ENCODE measurements around the gene PRUNE2. TPM values are rescaled to one million over a fixed set of nuclear protein-coding genes. Genes with fewer than 3 reads are reported as not detected.
A peak's percentile ranks its signal among the peaks of the same experiment; 100 is the strongest.

Gene PRUNE2
- total and polyA plus RNA-seq, 12 donors: 0.87 to 5.7 (median 1.6) TPM

- H3K27me3 ChIP-seq: no peaks in the 10 kb centered on the region
- H3K36me3 ChIP-seq: no peaks in the 10 kb centered on the region
- intact Hi-C loops (cut with DNase I): loop anchor here in 1 of 10 donors (5.0 kb wide), 1 partner anchor 82 kb away; no protein-coding TSS in a partner anchor
- no peaks in the 10 kb centered on the region for H3K9me3 ChIP-seq
- peak overlapping the region in 3 of 10 donors; percentile 1 to 85 (median 22) for H3K27ac ChIP-seq
- H3K4me1 ChIP-seq: peaks cover 0 to 78% (median 26%) of the 10 kb centered on the region in 9 donors
- 24 to 26% methylated on average over 1 of the region's 1 CpG for WGBS, 2 donors
- ATAC-seq: no peak
- TF ChIP-seq, protein P1, sequence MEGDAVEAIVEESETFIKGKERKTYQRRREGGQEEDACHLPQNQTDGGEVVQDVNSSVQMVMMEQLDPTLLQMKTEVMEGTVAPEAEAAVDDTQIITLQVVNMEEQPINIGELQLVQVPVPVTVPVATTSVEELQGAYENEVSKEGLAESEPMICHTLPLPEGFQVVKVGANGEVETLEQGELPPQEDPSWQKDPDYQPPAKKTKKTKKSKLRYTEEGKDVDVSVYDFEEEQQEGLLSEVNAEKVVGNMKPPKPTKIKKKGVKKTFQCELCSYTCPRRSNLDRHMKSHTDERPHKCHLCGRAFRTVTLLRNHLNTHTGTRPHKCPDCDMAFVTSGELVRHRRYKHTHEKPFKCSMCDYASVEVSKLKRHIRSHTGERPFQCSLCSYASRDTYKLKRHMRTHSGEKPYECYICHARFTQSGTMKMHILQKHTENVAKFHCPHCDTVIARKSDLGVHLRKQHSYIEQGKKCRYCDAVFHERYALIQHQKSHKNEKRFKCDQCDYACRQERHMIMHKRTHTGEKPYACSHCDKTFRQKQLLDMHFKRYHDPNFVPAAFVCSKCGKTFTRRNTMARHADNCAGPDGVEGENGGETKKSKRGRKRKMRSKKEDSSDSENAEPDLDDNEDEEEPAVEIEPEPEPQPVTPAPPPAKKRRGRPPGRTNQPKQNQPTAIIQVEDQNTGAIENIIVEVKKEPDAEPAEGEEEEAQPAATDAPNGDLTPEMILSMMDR (IDR thresholded peaks at IDR 0.05): no peak
- no peak overlapping the region for H3K4me3 ChIP-seq
- no peak for DNase-seq
These were observed 251.9 kb downstream of the PRUNE2 start for GRCh38 chr9:76654051-76654461.

GRCh38 chr9:76652894-76653293 is 253.0 kb downstream of the PRUNE2 start:
- peak in 1 of 8 donors; percentile 35 for ATAC-seq
- H3K27ac ChIP-seq: peak overlapping the region in 1 of 10 donors; percentile 85

GRCh38 chr9:76651119-76651705 is 254.7 kb downstream of the PRUNE2 start:
- H3K9me3 ChIP-seq: no peaks in the 10 kb centered on the region
- ATAC-seq (peak in 5 of 8 donors; percentile 38 to 60 (median 49)), DNase-seq (no peak)
- 51 to 61% methylated on average over 4 of the region's 4 CpGs for WGBS, 2 donors
- H3K27me3 ChIP-seq: no peaks in the 10 kb centered on the region
- TF ChIP-seq, protein P1 (IDR thresholded peaks at IDR 0.05): no peak
- H3K27ac ChIP-seq: peak overlapping the region in 8 of 10 donors; percentile 16 to 85 (median 46)
- no peaks in the 10 kb centered on the region for H3K36me3 ChIP-seq
- intact Hi-C loops (cut with DNase I): loop anchor here in 1 of 10 donors (5.0 kb wide), 1 partner anchor 79 kb away; no protein-coding TSS in a partner anchor
- H3K4me3 ChIP-seq: peak overlapping the region in 8 of 10 donors; percentile 8 to 47 (median 42)
- H3K4me1 ChIP-seq: peaks cover 0 to 66% (median 26%) of the 10 kb centered on the region in 9 donors

More at GRCh38 chr9:76652894-76653293, 253.0 kb downstream of the PRUNE2 start:
- no peaks in the 10 kb centered on the region for H3K27me3 ChIP-seq
- no peak overlapping the region for H3K4me3 ChIP-seq
- H3K36me3 ChIP-seq: no peaks in the 10 kb centered on the region
- peaks cover 0 to 67% (median 26%) of the 10 kb centered on the region in 9 donors for H3K4me1 ChIP-seq
- no peak for DNase-seq
- no peaks in the 10 kb centered on the region for H3K9me3 ChIP-seq
- intact Hi-C loops (cut with DNase I): loop anchor here in 1 of 10 donors (5.0 kb wide), 1 partner anchor 81 kb away; no protein-coding TSS in a partner anchor
- TF ChIP-seq, protein P1 (IDR thresholded peaks at IDR 0.05): no peak
- 66 to 77% methylated on average over 2 of the region's 2 CpGs for WGBS, 2 donors

DNA sequence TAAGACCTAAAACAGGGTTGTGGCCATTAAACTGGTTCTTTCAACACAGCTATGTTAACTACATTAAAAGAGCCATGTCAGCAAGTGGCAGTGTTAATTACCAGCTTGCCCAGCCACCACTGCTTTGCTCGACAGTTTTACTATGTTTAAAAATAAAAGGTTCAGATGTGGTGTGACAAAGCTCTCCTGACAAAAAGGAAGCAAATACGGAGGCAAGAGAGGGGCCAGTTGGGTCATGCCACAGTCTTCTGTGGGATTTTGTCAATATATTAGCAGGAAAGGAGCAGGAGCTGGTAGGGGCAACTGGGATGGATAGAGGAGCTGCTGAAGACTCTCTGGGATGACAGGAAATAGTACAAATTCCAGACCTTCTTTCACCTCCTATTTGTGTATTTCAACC is 255.2 kb downstream of the PRUNE2 start:
- peak overlapping the region in 7 of 10 donors; percentile 27 to 47 (median 42) for H3K4me3 ChIP-seq
- no peaks in the 10 kb centered on the region for H3K27me3 ChIP-seq
- DNase-seq (no peak), ATAC-seq (no peak)
- peak overlapping the region in 8 of 10 donors; percentile 16 to 85 (median 46) for H3K27ac ChIP-seq
- H3K36me3 ChIP-seq: no peaks in the 10 kb centered on the region
- TF ChIP-seq, protein P1 (IDR thresholded peaks at IDR 0.05): no peak
- intact Hi-C loops (cut with DNase I): loop anchor here in 1 of 10 donors (5.0 kb wide), 1 partner anchor 78 kb away; no protein-coding TSS in a partner anchor
- H3K4me1 ChIP-seq: peaks cover 0 to 61% (median 26%) of the 10 kb centered on the region in 9 donors
- 25 to 34% methylated on average over 2 of the region's 2 CpGs for WGBS, 2 donors
- no peaks in the 10 kb centered on the region for H3K9me3 ChIP-seq

All from heart right ventricle (tissue), 16 donors.